Measurements from ENCODE around the gene PTPRR. TPM values are rescaled to one million over a fixed set of nuclear protein-coding genes. Genes with fewer than 3 reads are reported as not detected.

PTPRR gene
- total and polyA plus RNA-seq, 9 donors = 0.15 to 1.5 (median 0.32) TPM; not detected in 1

GRCh38 chr12:70828351-70828750, 92.2 kb downstream of the PTPRR start:
- intact Hi-C loops (cut with DNase I) = no loop called here
- Histone ChIP-seq H3K4me3 (no peak overlapping the region), H3K27ac (no peak overlapping the region), H3K36me3 (no peaks in the 10 kb centered on the region), H3K4me1 (ENCODE audit: insufficient read depth) (no peaks in the 10 kb centered on the region), H3K27me3 (no peaks in the 10 kb centered on the region), H3K9me3 (no peaks in the 10 kb centered on the region)
- DNase-seq = no peak
- 82 to 86% (median 83%) methylated on average over 2 of the region's 2 CpGs for WGBS, 3 donors
- TF ChIP-seq POLR2A (IDR thresholded peaks at IDR 0.05) (no peak), CTCF (IDR thresholded peaks at IDR 0.05) (no peak)

GRCh38 chr12:70826156-70826555, 94.4 kb downstream of the PTPRR start:
- intact Hi-C loops (cut with DNase I) = no loop called here

GRCh38 chr12:70824511-70824910, 96.0 kb downstream of the PTPRR start:
- Histone ChIP-seq H3K27me3 (no peaks in the 10 kb centered on the region), H3K4me3 (no peak overlapping the region), H3K36me3 (no peaks in the 10 kb centered on the region), H3K9me3 (no peaks in the 10 kb centered on the region), H3K4me1 (ENCODE audit: insufficient read depth) (no peaks in the 10 kb centered on the region), H3K27ac (no peak overlapping the region)
- DNase-seq = no peak
- WGBS, 3 donors = 55 to 72% (median 58%) methylated on average over 4 of the region's 4 CpGs
- intact Hi-C loops (cut with DNase I) = no loop called here
- no peak for TF ChIP-seq EP300 (IDR thresholded peaks at IDR 0.05)
- TF ChIP-seq CTCF (IDR thresholded peaks at IDR 0.05) = no peak
- no peak for TF ChIP-seq POLR2A (IDR thresholded peaks at IDR 0.05)

More at GRCh38 chr12:70826156-70826555, 94.4 kb downstream of the PTPRR start:
- Histone ChIP-seq H3K27me3 (no peaks in the 10 kb centered on the region), H3K4me3 (no peak overlapping the region), H3K27ac (no peak overlapping the region), H3K9me3 (no peaks in the 10 kb centered on the region), H3K36me3 (no peaks in the 10 kb centered on the region), H3K4me1 (ENCODE audit: insufficient read depth) (no peaks in the 10 kb centered on the region)
- TF ChIP-seq EP300 (IDR thresholded peaks at IDR 0.05) = no peak
- no peak for TF ChIP-seq CTCF (IDR thresholded peaks at IDR 0.05)
- no peak for TF ChIP-seq POLR2A (IDR thresholded peaks at IDR 0.05)
- 24 to 46% (median 33%) methylated on average over 3 of the region's 3 CpGs for WGBS, 3 donors
- DNase-seq = no peak

- Histone ChIP-seq H3K4me3 (no peak overlapping the region), H3K36me3 (no peaks in the 10 kb centered on the region), H3K9me3 (no peaks in the 10 kb centered on the region), H3K27me3 (no peaks in the 10 kb centered on the region), H3K27ac (no peak overlapping the region), H3K4me1 (ENCODE audit: insufficient read depth) (no peaks in the 10 kb centered on the region)
- no peak for TF ChIP-seq EP300 (IDR thresholded peaks at IDR 0.05)
- TF ChIP-seq POLR2A (IDR thresholded peaks at IDR 0.05) = no peak
- no peak for TF ChIP-seq CTCF (IDR thresholded peaks at IDR 0.05)
- no peak for DNase-seq
- intact Hi-C loops (cut with DNase I) = no loop called here
- WGBS, 3 donors = 64 to 70% (median 69%) methylated on average over 7 of the region's 7 CpGs
These were observed 97.2 kb downstream of the PTPRR start for GRCh38 chr12:70823182-70823976.

All from ovary (tissue), 9 donors.